GM21786 (cell line): Measurements from ENCODE around the gene TFCP2L1.

Experiments
- ATAC-seq: cut with Tn5 transposase; IDR thresholded peaks from one replicate; pipeline ENCODE4 v1.9.1; 2021; ENCODE audit not compliant: unreplicated experiment

The TFCP2L1 gene

DNA sequence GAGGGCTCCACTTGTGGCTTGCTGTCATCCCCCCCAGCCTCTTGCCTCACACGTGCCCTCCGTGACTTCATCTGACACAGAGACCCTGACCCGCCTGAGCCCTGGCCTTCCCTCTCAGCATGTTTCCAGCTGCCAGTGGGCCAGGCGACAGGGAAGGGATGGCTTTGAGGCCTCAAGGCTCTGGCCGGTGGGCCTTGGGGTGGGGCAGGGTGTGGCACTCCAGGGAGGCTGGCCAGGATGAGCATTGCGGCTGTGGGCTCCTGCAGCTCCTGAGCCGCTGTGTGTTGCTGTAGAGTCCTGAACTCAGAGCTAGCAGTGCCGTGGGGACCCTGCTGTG is 85.0 kb downstream of the TFCP2L1 start:
- ATAC-seq, result no peak

GRCh38 chr2:121199281-121200010 is 85.6 kb downstream of the TFCP2L1 start:
- ATAC-seq, result no peak

- no peak for ATAC-seq
These were observed 87.5 kb downstream of the TFCP2L1 start for GRCh38 chr2:121197369-121198091.

DNA sequence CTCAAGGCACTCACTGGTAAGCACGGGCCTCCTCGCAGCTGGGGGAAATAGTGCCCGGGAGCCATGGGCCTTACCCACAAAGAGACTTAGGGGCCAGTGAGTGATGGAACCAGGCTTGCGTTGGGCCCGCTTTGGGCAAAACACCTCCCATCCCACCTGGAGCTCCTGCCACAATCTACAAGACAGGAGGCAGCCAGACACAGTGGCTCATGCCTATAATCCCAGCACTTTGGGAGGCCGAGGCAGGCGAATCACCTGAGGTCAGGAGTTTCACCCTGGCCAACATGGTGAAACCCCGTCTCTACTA is 88.2 kb downstream of the TFCP2L1 start:
- ATAC-seq, result no peak

DNA sequence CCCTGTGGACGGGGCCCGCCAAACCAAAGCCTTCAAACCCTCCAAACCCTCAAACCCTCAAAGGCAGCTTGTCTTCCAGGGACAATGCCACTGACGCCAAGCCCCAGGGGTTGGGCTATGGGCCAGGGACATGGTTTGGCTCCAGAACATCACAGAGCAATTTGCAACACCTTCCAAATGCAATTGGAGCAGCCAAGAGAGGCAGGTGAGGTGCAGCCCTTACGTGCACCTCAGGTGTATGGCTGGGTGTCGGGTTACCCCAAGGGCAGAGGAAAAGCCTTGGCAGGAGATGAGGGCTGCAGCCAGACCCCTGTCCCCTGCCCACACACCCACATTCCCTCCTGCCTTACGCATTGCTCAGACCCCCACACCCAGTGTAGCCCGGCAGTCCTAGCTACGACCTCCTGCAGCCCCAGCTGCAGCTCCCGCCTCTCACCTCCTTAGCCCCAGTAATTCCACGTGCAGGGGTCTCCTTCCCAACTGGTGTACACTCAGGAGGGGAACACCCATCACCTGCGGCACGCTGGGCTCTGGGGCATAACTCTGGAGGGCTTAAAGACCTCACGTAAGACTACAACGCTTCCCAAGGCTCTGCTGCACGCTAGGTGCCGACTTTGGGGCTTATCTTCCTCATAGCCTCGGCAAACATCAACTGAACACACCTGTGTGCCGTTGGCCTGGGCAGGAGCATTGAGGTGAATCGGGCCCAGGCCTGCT is 88.7 kb downstream of the TFCP2L1 start:
- no peak for ATAC-seq

GRCh38 chr2:121195036-121195435 is 90.0 kb downstream of the TFCP2L1 start:
- no peak for ATAC-seq

- ATAC-seq, result no peak
These were observed 90.4 kb downstream of the TFCP2L1 start for GRCh38 chr2:121194626-121195025.

DNA sequence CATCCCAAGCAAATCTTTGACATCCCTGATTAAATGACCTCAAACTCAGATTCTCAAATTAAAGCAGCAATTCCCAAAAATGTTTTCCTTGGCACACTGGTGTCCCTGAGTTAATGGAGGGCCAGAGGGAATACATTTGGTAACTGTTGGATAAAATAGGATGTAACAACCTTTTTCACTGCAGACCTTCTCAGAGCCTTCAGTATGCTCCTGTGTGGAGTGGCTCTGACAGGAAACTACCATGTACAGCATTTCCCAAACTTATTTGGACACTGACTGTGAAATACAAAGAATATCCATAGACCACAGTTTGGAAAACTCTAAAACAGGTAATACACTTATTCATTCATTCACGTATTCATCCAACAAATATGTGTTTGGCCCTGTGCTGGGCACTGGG is 91.8 kb downstream of the TFCP2L1 start:
- ATAC-seq, result no peak

DNA sequence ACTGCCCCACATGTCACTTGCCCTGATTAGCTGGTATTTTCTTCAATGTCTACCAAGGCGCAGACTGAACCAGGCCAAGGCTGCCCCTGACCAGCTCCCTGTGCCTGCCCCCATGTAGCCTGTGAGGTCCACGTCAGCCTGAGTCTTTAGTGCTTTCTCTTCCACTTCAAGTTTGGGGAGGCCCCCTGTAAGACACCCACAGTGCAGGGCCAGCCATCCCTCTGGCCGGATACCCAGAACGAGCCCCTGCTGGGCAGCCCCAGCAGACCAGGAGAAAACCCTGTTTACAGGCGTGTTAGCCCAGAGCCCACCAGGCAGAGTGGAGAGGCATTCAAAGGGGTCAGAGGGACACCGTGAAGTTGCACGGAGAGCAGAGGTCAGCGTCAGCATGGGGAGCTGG is 92.4 kb downstream of the TFCP2L1 start:
- no peak for ATAC-seq

- no peak for ATAC-seq
These were observed 93.5 kb downstream of the TFCP2L1 start for GRCh38 chr2:121191191-121192170.

GRCh38 chr2:121189661-121190381 is 95.2 kb downstream of the TFCP2L1 start:
- ATAC-seq, result no peak

DNA sequence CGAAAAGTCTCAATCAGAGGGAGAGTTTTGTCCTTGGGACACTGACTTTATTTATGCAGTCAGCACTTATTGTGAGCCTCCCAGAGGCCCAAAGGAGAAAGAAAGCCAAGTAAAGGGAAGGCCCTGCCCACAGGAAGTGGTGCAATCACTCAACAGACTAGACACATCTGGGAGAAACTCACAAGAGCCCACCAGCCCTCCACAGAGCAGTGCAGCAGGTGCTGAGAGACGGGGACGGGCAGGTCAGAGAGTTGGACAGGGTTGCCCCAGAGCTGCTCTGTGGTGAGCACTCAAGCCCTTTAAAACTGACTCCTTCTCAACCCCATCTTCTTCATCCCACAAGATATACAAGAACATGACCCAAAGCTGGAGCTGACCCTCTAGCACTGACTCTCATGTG is 96.0 kb downstream of the TFCP2L1 start:
- ATAC-seq, result no peak

- no peak for ATAC-seq
These were observed 97.0 kb downstream of the TFCP2L1 start for GRCh38 chr2:121187982-121188411.

DNA sequence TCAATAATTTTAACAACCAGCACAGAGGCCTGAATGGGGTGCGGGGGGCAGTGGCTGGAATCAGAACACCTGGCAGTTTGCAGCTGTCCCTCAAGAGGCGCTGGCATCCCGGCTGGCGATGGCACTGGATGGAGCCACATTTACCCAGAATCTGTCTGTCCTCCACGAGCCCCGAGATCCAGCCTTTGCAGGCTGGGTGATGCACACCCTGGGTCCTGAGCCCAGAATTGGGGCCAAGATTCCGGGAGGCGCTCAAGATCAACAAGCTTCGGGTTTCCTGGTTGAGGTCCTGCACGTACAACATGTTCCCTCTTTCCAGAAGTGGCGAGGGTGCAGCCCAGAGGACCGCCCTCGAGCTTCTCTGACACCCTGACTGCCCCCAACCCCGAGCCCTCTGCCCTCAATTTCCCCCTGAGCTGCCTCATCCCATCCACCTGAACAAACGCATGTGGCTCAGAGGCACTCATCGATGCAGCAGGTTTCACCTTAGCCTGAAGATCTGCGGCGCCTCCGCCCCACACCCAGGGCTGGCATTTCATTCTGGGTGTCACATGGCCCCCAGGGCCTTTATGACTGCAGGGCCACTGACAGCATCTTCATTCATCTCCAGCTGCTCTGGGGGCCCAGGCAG is 97.5 kb downstream of the TFCP2L1 start:
- no peak for ATAC-seq

GRCh38 chr2:121186261-121186660 is 98.7 kb downstream of the TFCP2L1 start:
- no peak for ATAC-seq

- ATAC-seq, result no peak
These were observed 99.4 kb downstream of the TFCP2L1 start for GRCh38 chr2:121185571-121186074.

DNA sequence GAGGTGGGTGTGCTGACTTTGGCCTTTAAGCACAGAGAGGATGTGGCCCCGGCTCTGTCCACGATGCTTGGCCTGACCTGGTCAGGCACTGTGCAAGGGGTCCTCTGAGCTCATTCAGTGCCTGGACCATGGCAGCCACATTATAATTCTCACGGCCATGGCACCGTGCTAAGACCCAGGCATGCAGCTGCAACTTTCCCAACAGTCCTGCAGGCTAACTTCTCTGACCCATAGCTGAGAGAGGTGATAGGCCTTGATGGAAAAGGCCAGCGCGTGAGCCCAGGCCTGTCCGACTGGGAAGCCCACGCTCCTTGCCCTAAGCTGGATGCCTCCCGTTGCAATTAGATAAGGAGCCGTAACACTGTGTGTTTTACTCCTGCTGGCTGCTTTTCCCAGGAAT is 99.9 kb downstream of the TFCP2L1 start:
- ATAC-seq, result no peak

DNA sequence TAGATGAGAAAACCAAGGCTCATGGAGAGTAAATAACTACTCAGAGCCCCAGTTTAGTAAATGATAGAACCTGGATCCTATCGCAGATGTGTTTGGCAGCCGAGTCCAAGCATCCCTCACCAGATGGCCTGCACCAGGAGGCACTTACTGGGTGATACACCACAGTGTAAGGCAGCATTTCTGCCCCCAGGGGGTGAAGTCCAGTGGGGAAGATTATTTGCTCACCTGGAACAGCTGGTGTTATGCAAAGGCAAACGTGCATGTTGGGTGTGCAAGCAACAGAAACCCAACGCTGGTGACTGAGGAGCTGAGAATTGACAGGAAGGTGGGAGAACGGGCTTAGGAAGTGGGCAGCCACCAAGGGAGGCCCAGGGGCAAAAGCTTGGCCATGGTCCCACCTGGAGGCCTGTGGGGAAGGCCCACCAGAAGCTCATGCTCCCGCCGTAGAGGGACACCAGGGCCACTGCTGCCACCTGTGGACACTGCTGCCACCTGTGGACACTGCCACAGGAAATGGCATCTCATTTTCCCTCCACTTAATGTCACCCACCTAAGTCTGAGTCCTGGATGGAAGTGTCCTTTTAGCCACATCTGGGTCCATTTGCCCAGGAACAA is 100.6 kb downstream of the TFCP2L1 start:
- no peak for ATAC-seq

GRCh38 chr2:121182520-121182919 is 102.5 kb downstream of the TFCP2L1 start:
- no peak for ATAC-seq
